CD4-positive, alpha-beta T cell treated with Interleukin-15 for 1 hour (primary cell): Measurements from ENCODE around the gene ATP2B3.
"Not testable (repeated sequence)": the region's sequence is repeated elsewhere in the genome, so short reads cannot be mapped to it uniquely, and the experiment has no call there.

Experiments
- DNase-seq: peaks from one replicate; pipeline ENCODE4 v3.0.0-alpha.2; 2020

Gene ATP2B3

GRCh38 chrX:153598541-153599191 lies 81.2 kb downstream of the ATP2B3 start, which contains the start of gene CCNQ:
Gene CCNQ, minus strand, starts transcription at chrX:153599139. Its CDS starts 66 bp downstream, at chrX:153599073.
- DNase-seq = no peak

- DNase-seq = peak; percentile 92
These were observed 82.0 kb downstream of the ATP2B3 start for GRCh38 chrX:153599192-153600031.

GRCh38 chrX:153600032-153600373 lies 82.6 kb downstream of the ATP2B3 start:
- no peak for DNase-seq

- no peak for DNase-seq
These were observed 83.5 kb downstream of the ATP2B3 start for GRCh38 chrX:153600921-153601320.

- no peak for DNase-seq
These were observed 84.2 kb downstream of the ATP2B3 start for GRCh38 chrX:153601511-153602110.

DNA sequence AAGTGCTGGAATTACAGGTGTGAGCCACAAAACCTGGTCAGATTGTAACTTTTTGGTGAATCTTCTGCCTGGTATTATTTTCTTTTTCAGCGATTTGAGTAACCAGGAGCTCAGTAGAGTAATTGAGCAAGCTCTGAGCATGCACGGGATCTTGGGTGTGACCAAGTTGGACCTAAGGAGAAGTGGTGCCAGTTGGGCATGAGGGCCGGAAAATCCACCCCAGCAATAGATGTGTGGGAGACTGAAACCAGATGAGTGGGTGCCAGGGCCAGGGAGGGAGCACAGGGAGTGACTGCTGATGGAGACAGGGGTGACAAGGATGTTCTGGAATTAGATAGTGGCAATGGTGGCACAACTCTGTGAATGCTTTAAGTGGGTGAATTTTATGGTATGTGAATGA lies 85.2 kb downstream of the ATP2B3 start:
- no peak for DNase-seq

GRCh38 chrX:153603131-153603656 lies 85.8 kb downstream of the ATP2B3 start:
- no peak for DNase-seq

DNA sequence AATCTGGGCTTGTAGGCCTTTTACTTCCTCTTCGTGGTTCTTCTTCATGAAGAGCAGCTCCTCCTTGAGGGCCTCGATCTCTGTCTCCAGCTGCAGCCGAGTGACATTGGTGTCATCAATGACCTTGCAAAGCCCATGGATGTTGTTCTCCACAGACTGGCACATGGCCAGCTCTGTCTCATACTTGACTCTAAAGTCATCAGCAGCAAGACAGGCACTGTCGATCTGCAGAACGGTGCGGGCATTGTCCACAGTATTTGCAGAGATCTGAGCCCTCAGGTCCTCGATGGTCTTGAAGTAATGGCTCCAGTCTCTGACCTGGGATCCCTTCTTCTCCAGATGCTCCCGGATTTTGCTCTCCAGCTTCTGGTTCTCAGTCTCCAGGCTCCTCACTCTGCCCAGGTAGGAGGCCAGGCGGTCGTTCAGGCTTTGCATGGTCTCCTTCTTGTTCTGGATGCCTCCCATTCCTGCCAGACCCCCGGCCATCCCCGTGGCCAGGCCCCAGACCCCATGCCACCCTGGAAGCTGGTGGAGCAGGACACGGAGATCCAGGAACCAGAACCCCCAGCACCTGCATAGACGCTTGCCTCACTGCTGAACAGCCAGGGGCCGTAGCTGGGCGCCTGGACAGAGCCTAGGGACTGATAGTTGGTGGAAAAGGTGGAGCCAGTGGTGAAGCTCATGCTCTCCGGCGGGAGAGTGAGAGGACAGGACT lies 87.4 kb downstream of the ATP2B3 start:
- not testable (repeated sequence) for DNase-seq

DNA sequence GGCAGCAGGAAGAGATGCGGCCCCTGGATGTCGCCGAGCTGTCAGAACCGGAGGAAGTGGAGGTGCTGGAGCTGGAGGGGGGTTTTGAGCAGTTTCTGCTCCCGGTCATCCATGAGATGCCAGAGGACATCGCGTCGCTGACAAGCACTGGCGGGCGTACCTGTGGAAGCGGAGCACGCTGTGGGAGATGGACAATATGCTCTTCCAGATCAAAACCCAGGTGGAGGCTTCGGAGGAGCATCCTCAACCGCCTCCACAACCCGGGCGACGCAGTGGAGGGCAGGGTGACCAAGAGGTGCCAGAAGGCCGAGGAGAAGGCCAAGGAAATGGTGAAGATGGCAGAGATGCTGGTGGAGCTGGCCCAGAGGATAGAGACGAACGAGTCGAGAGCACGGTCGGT lies 89.1 kb downstream of the ATP2B3 start:
- no peak for DNase-seq

GRCh38 chrX:153608376-153608775 lies 90.9 kb downstream of the ATP2B3 start:
- DNase-seq = no peak

DNA sequence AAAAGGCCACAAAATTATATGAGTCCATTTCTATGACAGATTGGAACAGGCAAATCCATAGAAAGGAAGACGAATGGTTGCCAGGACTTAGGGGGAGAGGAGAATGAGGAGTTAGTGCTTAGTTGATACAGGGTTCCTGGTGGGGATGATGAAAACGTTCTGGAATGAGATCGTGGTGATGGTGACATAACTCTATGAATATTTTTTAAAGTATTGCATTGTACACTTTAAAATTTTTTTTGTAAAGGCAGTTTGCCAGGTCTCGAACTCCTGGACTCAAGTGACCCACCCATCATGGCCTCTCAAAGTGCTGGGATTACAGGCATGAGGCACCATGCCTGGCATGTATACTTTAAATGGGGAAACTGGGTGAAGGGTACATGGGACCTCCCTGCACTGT lies 91.4 kb downstream of the ATP2B3 start:
- no peak for DNase-seq

DNA sequence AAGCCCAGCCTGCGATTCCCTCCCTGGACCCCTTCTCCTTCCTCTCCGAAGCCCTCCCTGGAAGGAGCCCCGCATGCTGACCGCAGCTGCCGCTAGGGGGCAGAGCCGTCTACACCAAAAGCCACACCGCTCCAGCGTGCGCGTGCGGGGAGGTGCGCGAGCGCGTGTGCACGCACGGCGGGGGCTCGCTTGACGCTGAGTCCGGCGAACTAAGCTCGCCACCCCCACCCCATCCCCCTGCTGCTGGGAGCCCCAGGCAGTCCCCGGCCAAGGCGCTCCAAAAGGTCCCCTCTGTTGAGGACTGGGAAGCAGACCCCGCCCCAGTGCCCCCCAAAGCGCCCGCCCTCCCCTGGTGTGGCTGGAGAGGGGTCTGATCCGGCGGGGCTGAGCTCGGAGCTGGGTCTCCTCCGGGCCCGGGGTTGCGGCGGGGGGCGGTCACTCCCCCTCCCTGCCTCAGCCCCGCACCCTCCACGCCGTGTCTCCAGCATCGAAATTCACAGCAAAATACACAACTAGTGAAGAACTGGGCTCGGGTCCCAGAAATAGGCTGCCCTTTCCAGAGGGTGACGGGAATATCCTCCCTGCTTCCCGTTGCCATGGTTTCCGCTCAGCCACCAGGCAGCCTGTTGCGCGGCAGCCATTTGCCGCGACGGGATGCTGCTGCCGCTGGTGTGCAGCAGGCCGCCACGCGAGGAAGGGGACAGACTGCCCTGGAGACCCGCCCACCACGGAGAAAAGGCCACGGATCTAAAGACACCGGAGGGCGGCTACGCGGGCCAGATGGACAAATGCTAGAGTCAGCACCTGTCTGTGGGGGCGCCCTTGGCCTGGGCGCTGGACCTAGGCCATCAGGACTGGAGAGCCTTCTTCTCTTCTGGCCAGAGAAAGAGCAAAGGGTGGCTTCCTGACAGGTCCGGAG lies 92.7 kb downstream of the ATP2B3 start:
- peak; percentile 75 for DNase-seq

- DNase-seq = no peak
These were observed 93.4 kb downstream of the ATP2B3 start for GRCh38 chrX:153610836-153611213.

- peak; percentile 10 for DNase-seq
These were observed 94.1 kb downstream of the ATP2B3 start for GRCh38 chrX:153611298-153612095.

- no peak for DNase-seq
These were observed 95.0 kb downstream of the ATP2B3 start for GRCh38 chrX:153612413-153612812.

- no peak for DNase-seq
These were observed 97.4 kb downstream of the ATP2B3 start for GRCh38 chrX:153614818-153615217.

- DNase-seq = peak; percentile 9
These were observed 103.1 kb downstream of the ATP2B3 start for GRCh38 chrX:153620576-153620975.

DNA sequence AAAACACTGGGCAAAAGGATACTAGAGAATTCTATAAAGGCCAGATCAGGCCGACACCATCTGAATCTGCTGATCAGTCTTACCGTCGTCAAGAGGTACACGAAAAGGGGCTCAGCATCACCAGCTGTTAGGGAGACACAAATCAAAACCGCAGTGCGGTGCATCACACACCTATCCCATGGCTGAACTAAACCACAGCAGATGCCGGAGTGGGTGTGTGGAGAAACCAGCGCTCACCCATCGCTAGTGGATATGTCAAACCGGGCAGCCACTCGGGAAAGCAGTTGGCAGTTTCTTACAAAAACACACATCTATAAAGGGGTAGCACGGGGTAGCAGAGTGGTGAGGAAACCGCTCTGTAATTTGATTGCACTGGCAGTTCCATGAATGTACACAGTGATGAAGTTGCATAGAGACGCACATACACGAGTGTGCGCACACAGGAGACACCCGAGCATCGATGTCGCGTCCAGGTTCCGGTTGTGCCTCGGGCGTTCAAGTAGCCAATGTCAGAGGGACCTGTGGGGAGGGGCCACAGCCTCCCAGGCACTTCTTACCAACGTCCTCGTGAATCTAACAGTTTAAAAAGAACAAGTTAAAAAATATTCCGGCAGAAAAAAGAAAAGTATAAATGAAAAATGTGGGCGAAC lies 104.6 kb downstream of the ATP2B3 start:
- peak; percentile 14 for DNase-seq

DNA sequence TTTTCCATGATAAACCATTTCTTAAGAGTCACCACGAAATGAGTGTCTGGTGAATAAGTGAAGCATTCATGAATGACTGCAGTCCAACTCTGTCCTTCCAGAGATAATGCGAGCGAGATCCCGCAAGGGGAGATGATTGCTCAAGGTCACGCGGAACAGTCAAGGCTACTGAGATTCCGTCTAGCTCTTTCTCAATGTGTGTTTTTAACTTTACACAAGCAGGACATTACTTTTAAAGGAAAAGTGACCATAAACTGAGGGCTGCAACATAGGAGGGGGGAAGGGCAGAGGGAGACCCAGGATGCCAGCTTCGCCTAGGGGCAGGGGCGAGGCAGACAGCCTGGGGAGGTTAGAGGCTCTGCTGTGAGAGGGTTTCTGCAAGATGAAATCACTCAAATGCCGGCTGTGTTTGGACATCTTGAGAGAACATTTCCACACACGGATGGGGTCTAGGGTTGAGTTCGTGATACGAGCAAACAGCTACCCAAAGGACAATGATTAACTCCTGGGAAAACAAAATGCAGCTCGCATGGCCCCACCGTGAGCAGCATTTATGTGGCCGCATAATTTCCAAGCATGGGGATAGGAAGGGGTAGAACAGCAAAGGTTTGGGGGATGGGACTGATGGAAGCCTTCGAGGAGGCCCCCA lies 105.3 kb downstream of the ATP2B3 start:
- DNase-seq = no peak
